ENCODE results near the gene LDB2. TPM values are rescaled to one million over a fixed set of nuclear protein-coding genes. Genes with fewer than 3 reads are reported as not detected.

The LDB2 gene
- total and polyA plus RNA-seq, 11 donors = 9.5 to 38.7 (median 26.3) TPM

- DNase-seq (no peak), ATAC-seq (no peak)
- intact Hi-C loops (cut with DNase I) = no loop called here
- Histone ChIP-seq H3K4me1 (no peaks in the 10 kb centered on the region), H3K9me3 (peaks cover 0 to 4% (median 0%) of the 10 kb centered on the region in 12 donors), H3K27me3 (no peaks in the 10 kb centered on the region), H3K27ac (peak overlapping the region in 1 of 12 donors; percentile 24), H3K4me3 (no peak overlapping the region), H3K36me3 (peaks cover 0 to 4% (median 0%) of the 10 kb centered on the region in 9 donors)
- 84 to 92% (median 88%) methylated on average over 3 of the region's 3 CpGs for WGBS, 4 donors
- TF ChIP-seq POLR2A (IDR thresholded peaks at IDR 0.05) = no peak
- no peak for TF ChIP-seq CTCF (IDR thresholded peaks at IDR 0.05)
These were observed 97.1 kb downstream of the LDB2 start for GRCh38 chr4:16801356-16801755.

DNA sequence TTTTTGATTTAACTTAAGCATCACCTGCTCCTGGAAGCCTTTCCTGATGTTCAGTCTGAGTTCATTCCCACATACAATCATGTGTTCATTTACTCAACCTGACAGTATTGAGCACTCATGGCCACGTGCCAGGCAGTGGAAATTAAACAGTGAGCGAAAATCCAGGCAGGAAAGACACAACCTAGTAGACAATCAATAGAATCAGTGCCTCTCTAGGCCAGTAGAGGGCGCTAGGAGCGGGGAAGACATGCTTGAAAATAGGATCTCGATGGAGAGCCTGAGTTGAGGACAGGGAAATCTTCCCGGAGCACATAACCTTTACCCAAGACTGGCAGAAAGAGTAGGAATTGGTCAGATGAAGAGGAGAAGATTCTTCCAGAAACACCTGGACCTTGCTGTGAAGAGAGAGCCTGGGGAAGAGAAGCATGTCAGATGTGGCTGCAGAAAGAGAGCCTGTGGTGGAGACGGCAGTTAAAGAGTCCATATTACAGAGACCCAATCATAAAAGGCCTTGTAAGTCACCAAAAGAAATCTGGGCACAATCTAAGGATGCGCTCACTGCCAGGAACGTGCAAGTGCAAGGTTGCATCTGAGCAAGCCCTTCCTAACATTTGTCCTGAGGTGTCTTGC is 103.5 kb downstream of the LDB2 start:
- H3K27me3 ChIP-seq = no peaks in the 10 kb centered on the region
- intact Hi-C loops (cut with DNase I) = loop anchor here (2.0 to 10.0 kb wide), 10 partner anchors 102 to 650 kb away; partner anchors contain the start of gene LDB2 (in 1 of the 10)
- H3K4me1 ChIP-seq = peaks cover 0 to 23% (median 1%) of the 10 kb centered on the region in 12 donors
- no peaks in the 10 kb centered on the region for H3K9me3 ChIP-seq
- ATAC-seq (peak in 3 of 4 donors; percentile 52 to 74 (median 62)), DNase-seq (peak in 4 of 5 donors; percentile 56 to 71 (median 59))
- 35 to 39% (median 38%) methylated on average over 9 of the region's 9 CpGs for WGBS, 4 donors
- H3K36me3 ChIP-seq = no peaks in the 10 kb centered on the region
- H3K4me3 ChIP-seq = no peak overlapping the region
- H3K27ac ChIP-seq = peak overlapping the region in 2 of 12 donors; percentile 35 to 38
- TF ChIP-seq CTCF (IDR thresholded peaks at IDR 0.05) (peak; percentile 69 to 90 (median 79)), POLR2A (IDR thresholded peaks at IDR 0.05) (no peak)

GRCh38 chr4:16791460-16791859 is 107.0 kb downstream of the LDB2 start:
- 71 to 87% (median 79%) methylated on average over 6 of the region's 6 CpGs for WGBS, 4 donors
- H3K27me3 ChIP-seq = no peaks in the 10 kb centered on the region
- intact Hi-C loops (cut with DNase I) = loop anchor here in 9 of 10 donors (5.0 to 10.0 kb wide), 6 partner anchors 113 to 653 kb away; no protein-coding TSS in a partner anchor
- no peak overlapping the region for H3K27ac ChIP-seq
- H3K9me3 ChIP-seq = no peaks in the 10 kb centered on the region
- H3K4me1 ChIP-seq = peaks cover 0 to 24% (median 1%) of the 10 kb centered on the region in 12 donors
- no peak overlapping the region for H3K4me3 ChIP-seq
- DNase-seq = no peak
- no peaks in the 10 kb centered on the region for H3K36me3 ChIP-seq
- no peak for TF ChIP-seq POLR2A (IDR thresholded peaks at IDR 0.05)
- no peak for TF ChIP-seq CTCF (IDR thresholded peaks at IDR 0.05)
- ATAC-seq = no peak

GRCh38 chr4:16790508-16790907 is 107.9 kb downstream of the LDB2 start:
- peak overlapping the region in 1 of 12 donors; percentile 19 for H3K27ac ChIP-seq
- WGBS, 4 donors = 71 to 75% (median 74%) methylated on average over 8 of the region's 8 CpGs
- H3K4me3 ChIP-seq = no peak overlapping the region
- ATAC-seq = no peak
- intact Hi-C loops (cut with DNase I) = loop anchor here in 9 of 10 donors (5.0 to 10.0 kb wide), 6 partner anchors 114 to 654 kb away; no protein-coding TSS in a partner anchor
- no peaks in the 10 kb centered on the region for H3K27me3 ChIP-seq
- peaks cover 0 to 30% (median 1%) of the 10 kb centered on the region in 12 donors for H3K4me1 ChIP-seq
- H3K9me3 ChIP-seq = no peaks in the 10 kb centered on the region
- TF ChIP-seq CTCF (IDR thresholded peaks at IDR 0.05) (no peak), POLR2A (IDR thresholded peaks at IDR 0.05) (no peak)
- DNase-seq = no peak
- H3K36me3 ChIP-seq = no peaks in the 10 kb centered on the region

All from heart left ventricle (tissue), 16 donors.